A673 (cell line): ENCODE measurements around the gene UNC13C. TPM values are rescaled to one million over a fixed set of nuclear protein-coding genes. Genes with fewer than 3 reads are reported as not detected.

Source experiments
- BruUV-seq: library from RNA; stranded (reverse); fragments of 400-500 nt; replicated peaks from 2 replicates; lab custom pipeline; 2021; lab: Mats Ljungman, UMichigan
- CTCF ChIA-PET: fragments of 300-600 bp; sonication (Branson Sonifier 250); formaldehyde crosslinking; loops from one replicate; lab custom pipeline; 2022; ENCODE audit warnings: antibody characterized with exemption; lab: Charles Lee
- POLR2A ChIA-PET: fragments of 300-600 bp; sonication (Branson Sonifier 250); formaldehyde crosslinking; loops from one replicate; lab custom pipeline; 2022; ENCODE audit warnings: antibody characterized with exemption; ENCODE audit not compliant: low non-redundant PET; lab: Charles Lee
- DNase-seq: peaks from one replicate; pipeline ENCODE4 v3.0.0-alpha.2; 2015; ENCODE audit warnings: low spot score
- H3K27ac ChIP-seq: fragments of 200-600 bp; sonication (generic); 2 replicates; pipeline ENCODE4 v1.5.1; 2016; ENCODE audit warnings: mixed run types, low read depth, mild to moderate bottlenecking, mixed read lengths, antibody characterized with exemption, low read length; ENCODE audit not compliant: poor library complexity, severe bottlenecking
- H3K27me3 ChIP-seq: fragments of 200-600 bp; sonication (generic); replicated peaks from 2 replicates; pipeline ENCODE4 v1.6.1; 2017; ENCODE audit warnings: mixed run types, low read depth, mild to moderate bottlenecking, mixed read lengths, antibody characterized with exemption, low read length; ENCODE audit not compliant: insufficient read depth, poor library complexity
- H3K36me3 ChIP-seq: fragments of 200-600 bp; sonication (generic); 2 replicates; pipeline ENCODE4 v1.6.1; 2016; ENCODE audit warnings: mixed run types, mild to moderate bottlenecking, mixed read lengths, antibody characterized with exemption, low read length; ENCODE audit not compliant: insufficient read depth, poor library complexity, severe bottlenecking
- H3K4me1 ChIP-seq: fragments of 200-600 bp; sonication (generic); 2 replicates; pipeline ENCODE4 v1.6.1; 2017; ENCODE audit warnings: mixed run types, mild to moderate bottlenecking, mixed read lengths, antibody characterized with exemption, low read length; ENCODE audit not compliant: insufficient read depth, poor library complexity, severe bottlenecking
- H3K4me3 ChIP-seq: fragments of 200-600 bp; sonication (generic); 2 replicates; pipeline ENCODE4 v1.5.1; 2016; ENCODE audit warnings: low read depth, mixed run types, mild to moderate bottlenecking, mixed read lengths, low read length; ENCODE audit not compliant: poor library complexity, severe bottlenecking
- H3K9me3 ChIP-seq: fragments of 200-600 bp; sonication (generic); 2 replicates; pipeline ENCODE4 v1.6.1; 2016; ENCODE audit warnings: mixed run types, low read depth, mild to moderate bottlenecking, mixed read lengths, antibody characterized with exemption, low read length; ENCODE audit not compliant: poor library complexity, severe bottlenecking
- CTCF ChIP-seq: fragments of 300-800, 200-600 bp; sonication (generic); conservative IDR thresholded peaks from 2 replicates; pipeline ENCODE4 v1.5.1; 2017; ENCODE audit warnings: low read depth, mild to moderate bottlenecking, antibody characterized with exemption, low read length, moderate library complexity, mixed read lengths
- EZH2 ChIP-seq: fragments of 200-600 bp; sonication (generic); IDR thresholded peaks from 2 replicates; pipeline ENCODE4 v1.6.1; 2017; ENCODE audit warnings: borderline replicate concordance, low read depth, mild to moderate bottlenecking, mixed read lengths, antibody characterized with exemption, low read length; ENCODE audit not compliant: poor library complexity, severe bottlenecking
- intact Hi-C: fragments of 100-400 bp; cut with micrococcal nuclease; formaldehyde crosslinking; loops from one replicate; pipeline ENCODE4 v1.10.0; 2022; ENCODE audit not compliant: unreplicated experiment
- total RNA-seq: library from RNA; stranded (reverse); gene quantifications from 2 replicates; pipeline ENCODE4 v1.2.3, GENCODE V29; 2021

UNC13C gene
- total RNA-seq, 1 experiment from 2014 or later = not detected

GRCh38 chr15:54099010-54099409, 120.8 kb downstream of the UNC13C start:
- no peak for DNase-seq
- no peaks in the 10 kb centered on the region for H3K27me3 ChIP-seq
- CTCF ChIA-PET = no interaction called here
- intact Hi-C loops = no loop called here
- H3K36me3 ChIP-seq = no peaks in the 10 kb centered on the region
- POLR2A ChIA-PET = no interaction called here
- no TSS peak for BruUV-seq
- no peaks in the 10 kb centered on the region for H3K9me3 ChIP-seq
- TF ChIP-seq CTCF (no peak), EZH2 (no peak)
- no peak overlapping the region for H3K4me3 ChIP-seq
- H3K4me1 ChIP-seq = no peaks in the 10 kb centered on the region
- no peak overlapping the region for H3K27ac ChIP-seq

GRCh38 chr15:54101664-54102270, 123.5 kb downstream of the UNC13C start:
- BruUV-seq = no TSS peak
- Histone ChIP-seq H3K27ac (no peak overlapping the region), H3K27me3 (no peaks in the 10 kb centered on the region), H3K4me3 (no peak overlapping the region), H3K9me3 (no peaks in the 10 kb centered on the region), H3K4me1 (no peaks in the 10 kb centered on the region), H3K36me3 (no peaks in the 10 kb centered on the region)
- ChIA-PET CTCF (no interaction called here), POLR2A (no interaction called here)
- intact Hi-C loops = no loop called here
- no peak for TF ChIP-seq EZH2
- no peak for TF ChIP-seq CTCF
- DNase-seq = no peak

- POLR2A ChIA-PET = no interaction called here
These were observed 124.5 kb downstream of the UNC13C start for GRCh38 chr15:54102704-54103103.

More at GRCh38 chr15:54102704-54103103, 124.5 kb downstream of the UNC13C start:
- CTCF ChIA-PET = no interaction called here
- no peak for DNase-seq
- no peaks in the 10 kb centered on the region for H3K27me3 ChIP-seq
- no peak overlapping the region for H3K4me3 ChIP-seq
- TF ChIP-seq CTCF (no peak), EZH2 (no peak)
- no peaks in the 10 kb centered on the region for H3K4me1 ChIP-seq
- intact Hi-C loops = no loop called here
- H3K27ac ChIP-seq = no peak overlapping the region
- H3K36me3 ChIP-seq = no peaks in the 10 kb centered on the region
- no TSS peak for BruUV-seq
- H3K9me3 ChIP-seq = no peaks in the 10 kb centered on the region
